SK-N-SH treated with all-trans-retinoic acid at 6 μM for 48 hours (cell line): ENCODE results near the gene CXCL8.

ENCODE experiments used
- ATAC-seq: fragments of 200-7000 bp; cut with Tn5 transposase; 3 replicates; pipeline ENCODE4 v1.9.1; 2020; ENCODE audit warnings: mild to moderate bottlenecking, moderate library complexity
- ARNTL ChIP-seq: fragments of 450-650 bp; formaldehyde crosslinking; IDR thresholded peaks from 2 replicates; pipeline ENCODE4 v1.5.0; 2020; ENCODE audit warnings: low read depth, mild to moderate bottlenecking, moderate library complexity, borderline replicate concordance
- BACH2 ChIP-seq: fragments of 250-450 bp; sonication (Bioruptor Pico); IDR thresholded peaks from 2 replicates; pipeline ENCODE4 v1.9.0; 2021; ENCODE audit warnings: mild to moderate bottlenecking, borderline replicate concordance
- CREB5 ChIP-seq: fragments of 250-450 bp; sonication (Bioruptor Pico); IDR thresholded peaks from 2 replicates; pipeline ENCODE4 v1.5.1; 2020; ENCODE audit warnings: low read depth, mild to moderate bottlenecking, moderate library complexity
- CSDC2 ChIP-seq: fragments of 250-450 bp; sonication (Bioruptor Pico); IDR thresholded peaks from 2 replicates; pipeline ENCODE4 v1.5.0; 2020; ENCODE audit warnings: mild to moderate bottlenecking, moderate library complexity
- ESRRG ChIP-seq: fragments of 250-450 bp; sonication (Bioruptor Pico); IDR thresholded peaks from 2 replicates; pipeline ENCODE4 v1.6.1; 2021; ENCODE audit warnings: mild to moderate bottlenecking
- GLIS3 ChIP-seq: fragments of 250-450 bp; sonication (Bioruptor Pico); IDR thresholded peaks from 2 replicates; pipeline ENCODE4 v1.5.0; 2020; ENCODE audit warnings: mild to moderate bottlenecking, moderate library complexity
- PPARA ChIP-seq: fragments of 250-450 bp; sonication (Bioruptor Pico); IDR thresholded peaks from 2 replicates; pipeline ENCODE4 v1.5.0; 2020; ENCODE audit warnings: mild to moderate bottlenecking, borderline replicate concordance
- RARB ChIP-seq: fragments of 250-450 bp; sonication (Bioruptor Pico); IDR thresholded peaks from 2 replicates; pipeline ENCODE4 v1.8.0; 2021; ENCODE audit warnings: mild to moderate bottlenecking, moderate library complexity
- SNAI2 ChIP-seq: fragments of 250-450 bp; sonication (Bioruptor Pico); IDR thresholded peaks from 2 replicates; pipeline ENCODE4 v1.5.0; 2020; ENCODE audit warnings: mild to moderate bottlenecking, moderate library complexity
- TCF4 ChIP-seq: fragments of 250-450 bp; sonication (Bioruptor Pico); IDR thresholded peaks from 2 replicates; pipeline ENCODE4 v1.8.0; 2021; ENCODE audit warnings: mild to moderate bottlenecking, moderate library complexity, borderline replicate concordance
- ZC3H10 ChIP-seq: fragments of 250-450 bp; sonication (Bioruptor Pico); IDR thresholded peaks from 2 replicates; pipeline ENCODE4 v1.5.1; 2021; ENCODE audit warnings: mild to moderate bottlenecking, moderate library complexity
- ZFP3 ChIP-seq: fragments of 250-450 bp; sonication (Bioruptor Pico); IDR thresholded peaks from 2 replicates; pipeline ENCODE4 v1.5.0; 2020; ENCODE audit warnings: mild to moderate bottlenecking, moderate library complexity
- ZNF565 ChIP-seq: fragments of 450-650 bp; formaldehyde crosslinking; conservative IDR thresholded peaks from 2 replicates; pipeline ENCODE4 v1.5.0; 2020; ENCODE audit warnings: low read depth, mild to moderate bottlenecking, moderate library complexity
- TF ChIP-seq, protein P1 (sequence below): fragments of 250-450 bp; sonication (Bioruptor Pico); IDR thresholded peaks from 2 replicates; pipeline ENCODE4 v1.5.1; 2021; ENCODE audit warnings: mild to moderate bottlenecking, moderate library complexity
- TF ChIP-seq, protein P2 (sequence below): fragments of 250-450 bp; sonication (Bioruptor Pico); IDR thresholded peaks from 2 replicates; pipeline ENCODE4 v1.5.0; 2020; ENCODE audit warnings: mild to moderate bottlenecking, moderate library complexity
- TF ChIP-seq, protein P3 (sequence below): fragments of 250-450 bp; sonication (Bioruptor Pico); IDR thresholded peaks from 2 replicates; pipeline ENCODE4 v1.8.0; 2020; ENCODE audit warnings: mild to moderate bottlenecking, moderate library complexity, borderline replicate concordance

Gene CXCL8

DNA sequence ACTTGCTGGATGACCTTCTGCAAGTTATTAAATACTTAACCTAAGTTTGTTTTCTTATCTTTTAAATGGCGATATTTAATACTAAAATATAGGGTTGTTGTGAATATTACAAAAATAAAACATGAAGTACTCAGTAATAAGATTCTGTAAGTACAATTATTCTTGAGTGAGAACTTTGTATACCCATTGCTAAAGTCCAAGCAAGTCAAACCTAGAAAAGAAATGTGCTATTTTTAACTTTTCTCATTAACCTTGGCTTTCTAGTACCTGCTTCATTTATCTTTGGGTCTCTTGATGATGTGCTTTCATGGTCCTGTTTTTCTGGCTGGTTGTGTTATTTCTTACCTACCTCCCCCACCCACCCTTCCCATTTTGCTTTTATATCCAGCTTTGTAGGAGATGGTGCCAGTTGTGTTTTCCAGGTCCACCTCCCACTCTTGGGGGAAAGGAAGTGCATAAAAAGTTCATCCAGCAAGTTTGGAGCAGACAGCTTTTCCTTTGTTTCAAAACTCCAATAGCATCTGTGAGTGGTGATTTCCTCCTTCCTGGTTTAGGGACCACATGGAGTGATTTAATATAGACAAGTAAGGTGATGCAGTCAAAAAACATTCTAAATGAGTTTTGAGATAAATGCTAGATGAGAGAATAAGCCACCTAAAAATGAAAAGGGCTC, 7.5 kb upstream of the CXCL8 start:
- no peak for ATAC-seq
- TF ChIP-seq ZC3H10 (CRISPR knock-in tag) (no peak), SNAI2 (CRISPR knock-in tag) (no peak), PPARA (no peak), ESRRG (CRISPR knock-in tag) (no peak), ARNTL (CRISPR knock-in tag) (no peak)
- TF ChIP-seq, protein P1, sequence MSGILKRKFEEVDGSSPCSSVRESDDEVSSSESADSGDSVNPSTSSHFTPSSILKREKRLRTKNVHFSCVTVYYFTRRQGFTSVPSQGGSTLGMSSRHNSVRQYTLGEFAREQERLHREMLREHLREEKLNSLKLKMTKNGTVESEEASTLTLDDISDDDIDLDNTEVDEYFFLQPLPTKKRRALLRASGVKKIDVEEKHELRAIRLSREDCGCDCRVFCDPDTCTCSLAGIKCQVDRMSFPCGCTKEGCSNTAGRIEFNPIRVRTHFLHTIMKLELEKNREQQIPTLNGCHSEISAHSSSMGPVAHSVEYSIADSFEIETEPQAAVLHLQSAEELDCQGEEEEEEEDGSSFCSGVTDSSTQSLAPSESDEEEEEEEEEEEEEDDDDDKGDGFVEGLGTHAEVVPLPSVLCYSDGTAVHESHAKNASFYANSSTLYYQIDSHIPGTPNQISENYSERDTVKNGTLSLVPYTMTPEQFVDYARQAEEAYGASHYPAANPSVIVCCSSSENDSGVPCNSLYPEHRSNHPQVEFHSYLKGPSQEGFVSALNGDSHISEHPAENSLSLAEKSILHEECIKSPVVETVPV (CRISPR knock-in tag), result no peak
- TF ChIP-seq, all 23 proteins: peak for 0

GRCh38 chr4:73734530-73735001, 5.8 kb upstream of the CXCL8 start:
- TF ChIP-seq BACH2 (CRISPR knock-in tag) (no peak), ZFP3 (CRISPR knock-in tag) (no peak), RARB (CRISPR knock-in tag) (no peak), GLIS3 (CRISPR knock-in tag) (no peak), ZNF565 (no peak), TCF4 (CRISPR knock-in tag) (no peak), PPARA (no peak), SNAI2 (CRISPR knock-in tag) (no peak), ARNTL (CRISPR knock-in tag) (no peak), CSDC2 (no peak)
- TF ChIP-seq, protein P2, sequence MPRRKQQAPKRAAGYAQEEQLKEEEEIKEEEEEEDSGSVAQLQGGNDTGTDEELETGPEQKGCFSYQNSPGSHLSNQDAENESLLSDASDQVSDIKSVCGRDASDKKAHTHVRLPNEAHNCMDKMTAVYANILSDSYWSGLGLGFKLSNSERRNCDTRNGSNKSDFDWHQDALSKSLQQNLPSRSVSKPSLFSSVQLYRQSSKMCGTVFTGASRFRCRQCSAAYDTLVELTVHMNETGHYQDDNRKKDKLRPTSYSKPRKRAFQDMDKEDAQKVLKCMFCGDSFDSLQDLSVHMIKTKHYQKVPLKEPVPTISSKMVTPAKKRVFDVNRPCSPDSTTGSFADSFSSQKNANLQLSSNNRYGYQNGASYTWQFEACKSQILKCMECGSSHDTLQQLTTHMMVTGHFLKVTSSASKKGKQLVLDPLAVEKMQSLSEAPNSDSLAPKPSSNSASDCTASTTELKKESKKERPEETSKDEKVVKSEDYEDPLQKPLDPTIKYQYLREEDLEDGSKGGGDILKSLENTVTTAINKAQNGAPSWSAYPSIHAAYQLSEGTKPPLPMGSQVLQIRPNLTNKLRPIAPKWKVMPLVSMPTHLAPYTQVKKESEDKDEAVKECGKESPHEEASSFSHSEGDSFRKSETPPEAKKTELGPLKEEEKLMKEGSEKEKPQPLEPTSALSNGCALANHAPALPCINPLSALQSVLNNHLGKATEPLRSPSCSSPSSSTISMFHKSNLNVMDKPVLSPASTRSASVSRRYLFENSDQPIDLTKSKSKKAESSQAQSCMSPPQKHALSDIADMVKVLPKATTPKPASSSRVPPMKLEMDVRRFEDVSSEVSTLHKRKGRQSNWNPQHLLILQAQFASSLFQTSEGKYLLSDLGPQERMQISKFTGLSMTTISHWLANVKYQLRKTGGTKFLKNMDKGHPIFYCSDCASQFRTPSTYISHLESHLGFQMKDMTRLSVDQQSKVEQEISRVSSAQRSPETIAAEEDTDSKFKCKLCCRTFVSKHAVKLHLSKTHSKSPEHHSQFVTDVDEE, result no peak
- TF ChIP-seq, protein P3, sequence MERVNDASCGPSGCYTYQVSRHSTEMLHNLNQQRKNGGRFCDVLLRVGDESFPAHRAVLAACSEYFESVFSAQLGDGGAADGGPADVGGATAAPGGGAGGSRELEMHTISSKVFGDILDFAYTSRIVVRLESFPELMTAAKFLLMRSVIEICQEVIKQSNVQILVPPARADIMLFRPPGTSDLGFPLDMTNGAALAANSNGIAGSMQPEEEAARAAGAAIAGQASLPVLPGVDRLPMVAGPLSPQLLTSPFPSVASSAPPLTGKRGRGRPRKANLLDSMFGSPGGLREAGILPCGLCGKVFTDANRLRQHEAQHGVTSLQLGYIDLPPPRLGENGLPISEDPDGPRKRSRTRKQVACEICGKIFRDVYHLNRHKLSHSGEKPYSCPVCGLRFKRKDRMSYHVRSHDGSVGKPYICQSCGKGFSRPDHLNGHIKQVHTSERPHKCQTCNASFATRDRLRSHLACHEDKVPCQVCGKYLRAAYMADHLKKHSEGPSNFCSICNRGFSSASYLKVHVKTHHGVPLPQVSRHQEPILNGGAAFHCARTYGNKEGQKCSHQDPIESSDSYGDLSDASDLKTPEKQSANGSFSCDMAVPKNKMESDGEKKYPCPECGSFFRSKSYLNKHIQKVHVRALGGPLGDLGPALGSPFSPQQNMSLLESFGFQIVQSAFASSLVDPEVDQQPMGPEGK (CRISPR knock-in tag), result no peak
- ATAC-seq, result no peak

DNA sequence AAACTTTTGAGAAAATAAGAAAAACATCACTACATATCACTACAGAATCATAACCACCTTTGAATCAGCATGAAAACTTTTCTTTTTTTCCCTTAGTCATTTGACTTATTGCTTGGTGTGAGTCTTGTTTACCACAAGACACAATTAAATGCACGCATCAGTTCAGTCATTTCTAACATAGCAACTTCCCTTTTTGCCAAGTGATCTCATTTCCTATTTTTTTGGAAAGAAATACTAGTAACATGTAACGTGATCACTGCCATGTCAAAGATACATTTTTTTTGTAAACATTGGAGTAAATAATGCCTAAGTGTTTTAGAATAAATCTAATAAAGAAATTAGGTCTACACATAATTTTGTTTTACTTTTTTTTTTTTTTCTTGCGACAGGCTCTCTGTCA, 5.1 kb upstream of the CXCL8 start:
- no peak for ATAC-seq
- TF ChIP-seq SNAI2 (CRISPR knock-in tag) (no peak), PPARA (no peak), ZFP3 (CRISPR knock-in tag) (no peak), ARNTL (CRISPR knock-in tag) (no peak), ZC3H10 (CRISPR knock-in tag) (no peak), GLIS3 (CRISPR knock-in tag) (no peak), CREB5 (CRISPR knock-in tag) (no peak), TCF4 (CRISPR knock-in tag) (no peak), RARB (CRISPR knock-in tag) (no peak), ESRRG (CRISPR knock-in tag) (no peak)
- TF ChIP-seq, protein P1 (CRISPR knock-in tag), result no peak
- TF ChIP-seq, all 23 proteins: peak for 0
